ENCODE results near the gene CKAP2L. TPM values are rescaled to one million over a fixed set of nuclear protein-coding genes. Genes with fewer than 3 reads are reported as not detected.

CKAP2L gene
- total and polyA plus RNA-seq, 10 of the 15 experiments (the other 5 are each of a cell fraction or from before 2014, with no cell fraction given): 10.5 to 37.4 (median 20.2) TPM

DNA sequence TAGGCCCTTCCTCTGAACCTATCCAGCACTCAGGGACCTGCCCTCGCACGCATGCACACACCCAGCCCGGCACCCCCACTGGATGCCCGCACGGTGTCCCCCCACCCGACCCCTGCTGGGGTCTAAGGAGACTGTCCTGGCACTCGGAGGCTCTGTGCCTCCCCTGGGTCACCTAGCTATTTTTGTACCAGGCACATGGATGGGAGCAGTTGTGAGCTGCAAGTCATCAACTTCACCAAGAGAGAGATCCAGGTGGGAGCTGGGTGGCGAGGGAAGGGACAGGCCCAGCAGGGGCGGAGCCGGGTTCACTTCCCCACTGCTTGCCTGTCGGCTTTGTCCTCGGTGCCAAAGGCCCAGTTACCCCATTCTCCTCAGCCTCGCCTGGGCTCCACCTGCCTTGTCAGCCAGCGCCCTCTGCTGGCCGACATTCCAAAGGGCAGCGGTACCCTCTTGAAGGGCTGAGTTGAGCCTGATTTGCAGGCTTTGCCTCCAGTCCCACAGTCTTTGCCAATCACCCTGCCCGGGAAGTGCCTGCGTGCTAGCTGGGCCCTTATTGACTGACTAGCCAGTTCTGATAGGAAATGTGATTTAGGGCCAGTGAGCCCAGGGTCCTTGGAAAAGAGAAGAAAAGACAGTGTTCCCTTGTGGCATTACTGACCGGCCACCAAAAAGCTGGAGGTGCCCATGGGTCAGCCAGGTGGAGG lies 37.8 kb downstream of the CKAP2L start (continued):
- TF ChIP-seq PAX5 (IDR thresholded peaks at IDR 0.05; ENCODE audit: borderline replicate concordance, low read depth, low read length): peak; percentile 38; the same call in 1 of the 2 replicates
- no peak for TF ChIP-seq NFYB (IDR thresholded peaks at IDR 0.05; ENCODE audit: insufficient read depth, low read depth, low read length)
- TF ChIP-seq NR2F1 (conservative IDR thresholded peaks at IDR 0.05): 0 out of 2 replicates have a peak, but pooled peaks have one; percentile 45
- TF ChIP-seq SUPT20H (IDR thresholded peaks at IDR 0.05; ENCODE audit: borderline replicate concordance, control insufficient read depth, low read depth, low read length): no peak
- TF ChIP-seq, protein P1, sequence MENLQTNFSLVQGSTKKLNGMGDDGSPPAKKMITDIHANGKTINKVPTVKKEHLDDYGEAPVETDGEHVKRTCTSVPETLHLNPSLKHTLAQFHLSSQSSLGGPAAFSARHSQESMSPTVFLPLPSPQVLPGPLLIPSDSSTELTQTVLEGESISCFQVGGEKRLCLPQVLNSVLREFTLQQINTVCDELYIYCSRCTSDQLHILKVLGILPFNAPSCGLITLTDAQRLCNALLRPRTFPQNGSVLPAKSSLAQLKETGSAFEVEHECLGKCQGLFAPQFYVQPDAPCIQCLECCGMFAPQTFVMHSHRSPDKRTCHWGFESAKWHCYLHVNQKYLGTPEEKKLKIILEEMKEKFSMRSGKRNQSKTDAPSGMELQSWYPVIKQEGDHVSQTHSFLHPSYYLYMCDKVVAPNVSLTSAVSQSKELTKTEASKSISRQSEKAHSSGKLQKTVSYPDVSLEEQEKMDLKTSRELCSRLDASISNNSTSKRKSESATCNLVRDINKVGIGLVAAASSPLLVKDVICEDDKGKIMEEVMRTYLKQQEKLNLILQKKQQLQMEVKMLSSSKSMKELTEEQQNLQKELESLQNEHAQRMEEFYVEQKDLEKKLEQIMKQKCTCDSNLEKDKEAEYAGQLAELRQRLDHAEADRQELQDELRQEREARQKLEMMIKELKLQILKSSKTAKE (IDR thresholded peaks at IDR 0.05; ENCODE audit: low read depth, poor library complexity, severe bottlenecking): no peak
- TF ChIP-seq, protein P2, sequence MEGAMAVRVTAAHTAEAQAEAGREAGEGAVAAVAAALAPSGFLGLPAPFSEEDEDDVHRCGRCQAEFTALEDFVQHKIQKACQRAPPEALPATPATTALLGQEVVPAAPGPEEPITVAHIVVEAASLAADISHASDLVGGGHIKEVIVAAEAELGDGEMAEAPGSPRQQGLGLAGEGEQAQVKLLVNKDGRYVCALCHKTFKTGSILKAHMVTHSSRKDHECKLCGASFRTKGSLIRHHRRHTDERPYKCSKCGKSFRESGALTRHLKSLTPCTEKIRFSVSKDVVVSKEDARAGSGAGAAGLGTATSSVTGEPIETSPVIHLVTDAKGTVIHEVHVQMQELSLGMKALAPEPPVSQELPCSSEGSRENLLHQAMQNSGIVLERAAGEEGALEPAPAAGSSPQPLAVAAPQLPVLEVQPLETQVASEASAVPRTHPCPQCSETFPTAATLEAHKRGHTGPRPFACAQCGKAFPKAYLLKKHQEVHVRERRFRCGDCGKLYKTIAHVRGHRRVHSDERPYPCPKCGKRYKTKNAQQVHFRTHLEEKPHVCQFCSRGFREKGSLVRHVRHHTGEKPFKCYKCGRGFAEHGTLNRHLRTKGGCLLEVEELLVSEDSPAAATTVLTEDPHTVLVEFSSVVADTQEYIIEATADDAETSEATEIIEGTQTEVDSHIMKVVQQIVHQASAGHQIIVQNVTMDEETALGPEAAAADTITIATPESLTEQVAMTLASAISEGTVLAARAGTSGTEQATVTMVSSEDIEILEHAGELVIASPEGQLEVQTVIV (IDR thresholded peaks at IDR 0.05; ENCODE audit: borderline replicate concordance, partially characterized antibody): no peak
- TF ChIP-seq ZNF274 (IDR thresholded peaks at IDR 0.05; ENCODE audit: insufficient read depth, insufficient read length): no peak
- no peak for TF ChIP-seq STAT3 (IDR thresholded peaks at IDR 0.05; ENCODE audit: low read depth, low read length)
- no peak for TF ChIP-seq ASH2L (IDR thresholded peaks at IDR 0.05; ENCODE audit: borderline replicate concordance, low read depth)
- no peak for TF ChIP-seq JUND (IDR thresholded peaks at IDR 0.05; ENCODE audit: low read depth, low read length)
- TF ChIP-seq EGR1 (IDR thresholded peaks at IDR 0.05; ENCODE audit: borderline replicate concordance in 1 of 2, low read depth in 2 of 2, low read length in 2 of 2): peak in 1 of 2 experiments; percentile 87; a peak in 2 of 3 replicates
- TF ChIP-seq NRF1 (conservative IDR thresholded peaks at IDR 0.05; ENCODE audit: low read depth, low read length): no peak
- TF ChIP-seq SIN3A (IDR thresholded peaks at IDR 0.05; ENCODE audit: low read depth, low read length): no peak; the same call in 1 of the 2 replicates
- TF ChIP-seq SRF (IDR thresholded peaks at IDR 0.05; ENCODE audit: low read depth in 2 of 2, low read length in 2 of 2): no peak
- no peak for TF ChIP-seq CBX3 (IDR thresholded peaks at IDR 0.05; ENCODE audit: borderline replicate concordance, low read depth)
- TF ChIP-seq RELA (IDR thresholded peaks at IDR 0.05; ENCODE audit: borderline replicate concordance, partially characterized antibody): peak; percentile 70
- 0 out of 2 replicates have a peak, but pooled peaks have one; percentile 25 for TF ChIP-seq HDGF (IDR thresholded peaks at IDR 0.05)
- no peak for TF ChIP-seq CEBPB (IDR thresholded peaks at IDR 0.05; ENCODE audit: borderline replicate concordance in 1 of 2, low read depth in 2 of 2, low read length in 2 of 2)
- TF ChIP-seq ZNF622 (IDR thresholded peaks at IDR 0.05): no peak
- no peak for TF ChIP-seq TCF3 (IDR thresholded peaks at IDR 0.05; ENCODE audit: borderline replicate concordance, insufficient read depth, low read depth, low read length)
- TF ChIP-seq, protein P3, sequence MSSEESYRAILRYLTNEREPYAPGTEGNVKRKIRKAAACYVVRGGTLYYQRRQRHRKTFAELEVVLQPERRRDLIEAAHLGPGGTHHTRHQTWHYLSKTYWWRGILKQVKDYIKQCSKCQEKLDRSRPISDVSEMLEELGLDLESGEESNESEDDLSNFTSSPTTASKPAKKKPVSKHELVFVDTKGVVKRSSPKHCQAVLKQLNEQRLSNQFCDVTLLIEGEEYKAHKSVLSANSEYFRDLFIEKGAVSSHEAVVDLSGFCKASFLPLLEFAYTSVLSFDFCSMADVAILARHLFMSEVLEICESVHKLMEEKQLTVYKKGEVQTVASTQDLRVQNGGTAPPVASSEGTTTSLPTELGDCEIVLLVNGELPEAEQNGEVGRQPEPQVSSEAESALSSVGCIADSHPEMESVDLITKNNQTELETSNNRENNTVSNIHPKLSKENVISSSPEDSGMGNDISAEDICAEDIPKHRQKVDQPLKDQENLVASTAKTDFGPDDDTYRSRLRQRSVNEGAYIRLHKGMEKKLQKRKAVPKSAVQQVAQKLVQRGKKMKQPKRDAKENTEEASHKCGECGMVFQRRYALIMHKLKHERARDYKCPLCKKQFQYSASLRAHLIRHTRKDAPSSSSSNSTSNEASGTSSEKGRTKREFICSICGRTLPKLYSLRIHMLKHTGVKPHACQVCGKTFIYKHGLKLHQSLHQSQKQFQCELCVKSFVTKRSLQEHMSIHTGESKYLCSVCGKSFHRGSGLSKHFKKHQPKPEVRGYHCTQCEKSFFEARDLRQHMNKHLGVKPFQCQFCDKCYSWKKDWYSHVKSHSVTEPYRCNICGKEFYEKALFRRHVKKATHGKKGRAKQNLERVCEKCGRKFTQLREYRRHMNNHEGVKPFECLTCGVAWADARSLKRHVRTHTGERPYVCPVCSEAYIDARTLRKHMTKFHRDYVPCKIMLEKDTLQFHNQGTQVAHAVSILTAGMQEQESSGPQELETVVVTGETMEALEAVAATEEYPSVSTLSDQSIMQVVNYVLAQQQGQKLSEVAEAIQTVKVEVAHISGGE (CRISPR knock-in tag; IDR thresholded peaks at IDR 0.05): no peak
- TF ChIP-seq KDM1A (IDR thresholded peaks at IDR 0.05; ENCODE audit: borderline replicate concordance): no peak
